Liver (tissue), 3 donors: ENCODE results near the gene PSMC4.

Experiments used
- CTCF ChIP-seq: fragments of 150-350 bp; IDR thresholded peaks from 2 replicates; pipeline ENCODE4 v1.5.1; 2017; ENCODE audit warnings: improper control_type of control experiment, low read depth, low read length; ENCODE audit not compliant: missing input control
- GABPA ChIP-seq, 2 donors: IDR thresholded peaks in 1 of 2; conservative IDR thresholded peaks in 1 of 2; 2 replicates each; pipeline ENCODE4 v1.6.1; 2016; ENCODE audit warnings: antibody characterized with exemption in 2 of 2, mild to moderate bottlenecking in 1 of 2, moderate library complexity in 1 of 2
- RXRA ChIP-seq, 2 donors: IDR thresholded peaks; 2 replicates each; pipeline ENCODE4 v1.6.1; 2017 to 2018; ENCODE audit warnings: antibody characterized with exemption in 2 of 2, mild to moderate bottlenecking in 1 of 2
- YY1 ChIP-seq: IDR thresholded peaks from 2 replicates; pipeline ENCODE4 v1.6.1; 2016; ENCODE audit warnings: antibody characterized with exemption, mild to moderate bottlenecking
- TF ChIP-seq, protein P1 (sequence below): IDR thresholded peaks from 2 replicates; pipeline ENCODE4 v1.6.1; 2016; ENCODE audit warnings: antibody characterized with exemption, mild to moderate bottlenecking
- donor health status: healthy.
- donor health status: healthy.

DNA sequence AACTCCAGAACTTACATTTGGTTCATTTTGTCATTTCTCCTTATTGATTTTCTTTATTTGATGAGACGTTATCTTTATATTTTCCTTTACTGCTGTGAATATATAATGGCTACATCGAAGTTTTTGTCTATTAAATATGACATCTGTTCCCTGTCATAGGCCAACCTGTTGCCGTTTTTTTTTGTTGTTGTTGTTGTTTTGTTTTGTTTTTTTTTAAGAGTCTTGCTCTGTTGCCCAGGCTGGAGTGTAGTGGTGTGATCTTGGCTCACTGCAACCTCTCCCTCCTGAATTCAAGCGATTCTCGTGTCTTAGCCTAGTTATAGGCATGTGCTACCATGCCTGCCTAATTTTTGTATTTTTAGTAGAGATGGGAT lies 55.6 kb downstream of the PSMC4 start:
- no peak for TF ChIP-seq CTCF
- TF ChIP-seq, protein P1, sequence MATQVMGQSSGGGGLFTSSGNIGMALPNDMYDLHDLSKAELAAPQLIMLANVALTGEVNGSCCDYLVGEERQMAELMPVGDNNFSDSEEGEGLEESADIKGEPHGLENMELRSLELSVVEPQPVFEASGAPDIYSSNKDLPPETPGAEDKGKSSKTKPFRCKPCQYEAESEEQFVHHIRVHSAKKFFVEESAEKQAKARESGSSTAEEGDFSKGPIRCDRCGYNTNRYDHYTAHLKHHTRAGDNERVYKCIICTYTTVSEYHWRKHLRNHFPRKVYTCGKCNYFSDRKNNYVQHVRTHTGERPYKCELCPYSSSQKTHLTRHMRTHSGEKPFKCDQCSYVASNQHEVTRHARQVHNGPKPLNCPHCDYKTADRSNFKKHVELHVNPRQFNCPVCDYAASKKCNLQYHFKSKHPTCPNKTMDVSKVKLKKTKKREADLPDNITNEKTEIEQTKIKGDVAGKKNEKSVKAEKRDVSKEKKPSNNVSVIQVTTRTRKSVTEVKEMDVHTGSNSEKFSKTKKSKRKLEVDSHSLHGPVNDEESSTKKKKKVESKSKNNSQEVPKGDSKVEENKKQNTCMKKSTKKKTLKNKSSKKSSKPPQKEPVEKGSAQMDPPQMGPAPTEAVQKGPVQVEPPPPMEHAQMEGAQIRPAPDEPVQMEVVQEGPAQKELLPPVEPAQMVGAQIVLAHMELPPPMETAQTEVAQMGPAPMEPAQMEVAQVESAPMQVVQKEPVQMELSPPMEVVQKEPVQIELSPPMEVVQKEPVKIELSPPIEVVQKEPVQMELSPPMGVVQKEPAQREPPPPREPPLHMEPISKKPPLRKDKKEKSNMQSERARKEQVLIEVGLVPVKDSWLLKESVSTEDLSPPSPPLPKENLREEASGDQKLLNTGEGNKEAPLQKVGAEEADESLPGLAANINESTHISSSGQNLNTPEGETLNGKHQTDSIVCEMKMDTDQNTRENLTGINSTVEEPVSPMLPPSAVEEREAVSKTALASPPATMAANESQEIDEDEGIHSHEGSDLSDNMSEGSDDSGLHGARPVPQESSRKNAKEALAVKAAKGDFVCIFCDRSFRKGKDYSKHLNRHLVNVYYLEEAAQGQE, result no peak
- TF ChIP-seq RXRA (IDR thresholded peaks at IDR 0.05), result no peak
- TF ChIP-seq GABPA (IDR thresholded peaks at IDR 0.05 in 1 of 2, conservative IDR thresholded peaks at IDR 0.05 in 1 of 2), result no peak
- TF ChIP-seq YY1, result no peak
